KBM-7 (cell line): ENCODE data around the gene CTSS.
A peak's percentile ranks its signal among the peaks of the same experiment; 100 is the strongest.
"Not testable (repeated sequence)": the region's sequence is repeated elsewhere in the genome, so short reads cannot be mapped to it uniquely, and the experiment has no call there.

Experiments used
- DNase-seq: peaks from one replicate; pipeline ENCODE4 v3.0.0-alpha.2; 2015
- in situ Hi-C: fragments of 300-500 bp; cut with MboI; formaldehyde crosslinking; loops from 2 replicates; pipeline ENCODE4 v1.14.3; 2020; ENCODE audit warnings: low sequenced_read_pairs, low pct_unique_long_range_greater_than_20kb, mixed read lengths

The CTSS gene

DNA sequence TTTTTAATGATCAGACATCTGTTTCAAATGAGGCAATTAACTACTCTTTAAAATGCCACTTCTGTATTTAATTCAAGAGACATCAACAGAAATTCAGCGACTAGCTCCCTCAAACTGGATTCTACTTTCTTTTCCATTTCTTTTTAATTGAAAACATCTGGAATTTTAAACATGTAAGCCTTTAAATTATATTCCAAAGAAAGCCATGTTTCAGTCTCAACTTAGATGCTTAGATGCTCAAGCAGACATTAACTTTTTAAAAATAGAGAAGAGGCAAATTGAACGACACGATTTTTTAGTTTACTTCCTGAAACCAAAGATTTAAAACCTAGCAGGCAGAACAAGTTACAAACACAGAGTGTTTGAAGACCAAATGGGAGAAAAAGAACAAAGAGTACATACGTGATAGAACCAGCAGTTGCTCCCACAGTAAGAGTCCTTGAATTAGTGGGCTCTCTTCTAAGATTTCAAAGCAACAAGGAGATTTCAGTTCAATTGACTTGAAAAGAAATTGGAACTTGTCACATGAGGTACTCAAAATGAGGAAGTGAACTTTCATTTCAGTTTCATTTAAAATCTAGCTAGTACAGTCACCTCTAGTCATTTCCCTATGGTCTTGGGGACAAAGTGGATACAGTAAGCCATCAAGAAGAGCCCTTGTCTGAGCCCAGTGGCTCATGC lies at the start of gene CTSS:
Gene CTSS (minus strand): TSS at position 483 of the 681 bp plus-strand sequence. CDS start 1,015 bp downstream, outside the sequence.
- in situ Hi-C loops = no loop called here

DNA sequence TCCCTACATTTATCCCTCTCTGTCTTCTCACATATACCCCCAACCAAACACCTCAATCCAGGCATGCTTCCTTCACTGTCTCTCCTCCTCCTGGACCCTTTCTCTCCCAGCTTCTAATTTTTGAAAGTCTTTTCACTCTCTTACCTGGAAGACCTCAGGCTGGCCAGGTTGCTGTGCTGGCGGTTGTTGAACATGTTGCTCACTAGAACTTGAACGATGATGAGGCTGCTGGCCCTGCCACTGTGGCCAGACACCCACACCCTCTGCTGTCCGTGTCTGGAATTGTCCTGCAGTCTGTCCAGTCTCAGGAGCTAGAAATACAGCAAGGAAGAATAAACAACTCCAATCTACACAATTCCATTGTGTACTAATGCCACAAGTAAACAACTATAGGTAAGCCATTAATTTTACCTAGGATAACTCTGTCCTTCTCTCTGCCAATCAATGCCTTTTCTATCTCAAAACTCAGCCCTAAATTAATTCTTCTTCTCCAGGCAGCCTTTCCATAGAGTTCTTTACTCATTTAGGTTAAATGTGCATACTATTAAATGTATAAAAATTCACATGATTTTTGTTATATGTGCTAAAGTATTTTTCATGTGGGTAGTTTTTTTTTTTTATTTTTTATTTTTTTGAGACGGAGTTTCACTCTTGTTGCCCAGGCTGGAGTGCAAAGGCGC lies 47.6 kb upstream of the CTSS start:
- peak; percentile 69 for DNase-seq
- in situ Hi-C loops = no loop called here

More for the DNA sequence above, at the start of gene CTSS:
- DNase-seq = peak; percentile 92

DNA sequence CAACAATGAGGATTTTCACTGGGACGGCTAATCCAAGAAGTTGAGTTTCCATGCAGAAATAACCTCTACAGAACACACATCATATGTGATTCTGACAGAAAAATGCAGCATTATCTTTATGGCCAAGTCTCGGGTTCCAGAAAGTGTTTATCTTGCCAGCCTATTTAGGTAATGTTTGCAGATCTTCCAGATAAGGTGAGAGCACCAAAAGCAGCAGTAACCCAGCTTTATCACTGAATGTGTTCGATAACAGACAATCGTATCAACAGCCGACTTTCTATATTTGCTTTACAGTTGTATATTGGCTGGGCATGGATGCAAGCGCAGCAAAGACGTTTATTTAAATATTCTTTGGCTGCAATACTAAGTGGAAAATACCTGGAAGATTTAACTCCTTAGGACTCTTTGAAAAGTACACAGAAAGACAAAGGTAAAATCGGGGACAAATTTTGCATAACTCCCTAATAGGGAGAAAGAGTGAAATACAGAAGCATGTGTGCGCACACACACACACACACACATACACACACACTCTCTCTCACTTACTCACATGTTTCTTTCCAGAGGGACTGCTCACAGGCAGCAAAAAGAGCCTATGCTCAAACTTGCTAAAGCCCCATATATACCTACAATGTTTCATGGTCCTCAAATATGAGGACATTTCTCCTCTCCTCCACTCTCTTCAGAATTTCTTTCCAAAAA lies 45.5 kb upstream of the CTSS start:
- no peak for DNase-seq
- in situ Hi-C loops = no loop called here

DNA sequence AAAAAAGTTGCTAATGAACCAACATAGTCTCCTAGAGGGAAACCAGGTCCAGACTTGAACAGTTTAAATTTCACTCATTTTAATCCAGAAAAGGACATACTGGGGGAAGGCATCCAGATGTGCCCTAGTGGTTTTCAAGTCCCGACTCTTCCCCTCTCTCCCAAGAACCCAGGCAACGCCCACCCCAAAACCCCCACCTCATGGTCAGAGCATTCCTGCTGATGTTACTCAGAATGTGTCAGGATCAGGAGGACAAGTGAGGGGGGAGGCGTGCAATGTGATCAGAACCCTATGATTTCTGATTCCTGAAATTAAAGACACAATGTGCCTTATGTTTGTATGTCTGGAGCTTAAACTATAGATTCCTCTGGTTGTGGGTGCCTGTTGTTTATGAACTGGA lies 44.1 kb upstream of the CTSS start:
- no peak for DNase-seq
- in situ Hi-C loops = no loop called here

DNA sequence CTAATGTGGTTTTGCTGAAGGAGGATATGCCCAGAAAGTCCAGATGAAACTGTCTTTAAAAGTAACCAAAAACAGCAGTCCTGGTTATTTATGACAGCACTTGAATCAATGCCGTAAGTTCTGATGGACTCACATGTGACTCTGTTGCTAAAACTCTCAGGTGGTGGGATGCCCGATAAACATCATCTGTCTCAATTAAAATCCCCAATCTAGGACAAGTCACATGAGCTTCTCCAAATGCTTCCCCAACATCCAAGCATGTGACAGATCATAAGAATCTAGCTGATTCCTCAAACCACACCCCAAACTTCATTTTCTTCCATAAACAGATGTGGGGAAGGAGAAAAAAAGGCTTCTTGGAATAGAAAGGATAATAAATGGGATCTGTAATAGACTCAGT lies 43.3 kb upstream of the CTSS start:
- no peak for DNase-seq
- in situ Hi-C loops = no loop called here

DNA sequence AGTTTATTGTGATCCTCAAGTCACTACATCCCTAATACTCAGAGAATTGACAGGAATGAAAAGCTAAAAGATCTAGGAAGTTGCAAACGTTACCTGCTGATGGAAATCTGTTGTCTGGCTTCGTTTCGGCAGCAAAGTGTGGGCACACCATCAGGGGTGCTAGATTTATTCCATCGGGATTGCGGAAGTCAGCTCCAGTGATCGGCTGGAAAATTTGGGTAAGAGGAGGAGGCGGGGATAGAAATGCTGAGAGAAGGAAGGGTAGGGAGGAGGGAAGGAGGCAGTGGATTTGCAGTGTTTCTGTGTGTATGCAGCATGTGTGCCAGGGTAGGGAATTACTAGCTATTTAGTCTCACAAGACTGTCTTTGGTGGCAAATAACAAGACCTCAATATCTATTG lies 42.5 kb upstream of the CTSS start, which contains the start of gene CTSK:
Gene CTSK (minus strand): TSS at position 140 of the 400 bp plus-strand sequence. CDS start 1,455 bp downstream, outside the sequence.
- no peak for DNase-seq
- in situ Hi-C loops = no loop called here

DNA sequence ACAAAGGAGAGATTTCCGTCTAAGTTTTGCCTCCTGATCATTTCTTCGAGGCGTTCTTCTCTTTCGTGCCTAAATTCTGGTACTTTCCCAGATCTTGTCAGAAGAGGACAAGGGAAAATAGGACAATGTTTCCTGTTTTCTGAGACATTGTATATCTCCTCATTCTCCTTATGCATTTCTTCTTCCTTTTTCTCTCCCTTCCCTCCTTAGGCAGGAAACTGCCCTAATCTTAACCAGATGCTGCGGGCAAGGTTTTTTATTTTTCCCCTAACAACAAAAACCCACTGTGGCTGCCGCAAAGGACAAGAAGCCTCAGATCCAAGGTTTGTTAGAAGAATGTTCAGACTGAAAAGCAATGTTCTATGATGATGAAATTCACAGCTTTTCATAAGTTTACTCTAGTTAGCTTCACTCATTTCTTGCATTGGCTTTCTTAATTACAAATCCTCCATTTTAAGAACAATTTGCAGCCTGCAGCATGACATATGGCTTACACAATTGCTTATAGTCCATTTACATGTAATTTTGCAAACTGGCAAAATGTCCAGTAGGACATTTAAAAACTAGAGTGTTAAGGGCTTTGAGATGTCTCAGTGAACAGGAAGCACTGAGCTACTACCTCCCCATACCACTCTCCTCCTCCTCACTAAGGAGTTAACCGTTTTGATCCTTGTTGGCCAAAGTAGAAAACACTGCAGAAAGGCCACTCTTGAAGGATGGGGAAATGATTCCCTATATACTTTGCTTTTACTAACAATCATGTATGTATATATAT lies 41.9 kb upstream of the CTSS start:
- in situ Hi-C loops = no loop called here
- DNase-seq = peak; percentile 73

DNA sequence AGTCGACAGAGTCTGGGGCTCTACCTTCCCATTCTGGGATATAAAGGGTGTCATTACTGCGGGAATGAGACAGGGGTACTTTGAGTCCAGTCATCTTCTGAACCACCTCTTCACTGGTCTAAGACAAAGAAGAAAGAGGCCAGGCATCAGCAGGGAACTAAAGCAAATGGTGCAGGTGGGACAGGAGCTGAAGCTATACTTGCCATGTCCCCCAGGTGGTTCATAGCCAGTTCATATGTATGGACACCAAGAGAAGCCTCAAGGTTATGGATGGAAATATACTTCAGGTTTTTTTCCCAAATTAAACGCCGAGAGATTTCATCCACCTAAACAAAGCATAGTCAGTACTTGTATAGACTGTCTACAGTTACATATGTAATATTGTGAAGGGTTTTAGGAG lies 40.3 kb upstream of the CTSS start:
- in situ Hi-C loops = no loop called here

DNA sequence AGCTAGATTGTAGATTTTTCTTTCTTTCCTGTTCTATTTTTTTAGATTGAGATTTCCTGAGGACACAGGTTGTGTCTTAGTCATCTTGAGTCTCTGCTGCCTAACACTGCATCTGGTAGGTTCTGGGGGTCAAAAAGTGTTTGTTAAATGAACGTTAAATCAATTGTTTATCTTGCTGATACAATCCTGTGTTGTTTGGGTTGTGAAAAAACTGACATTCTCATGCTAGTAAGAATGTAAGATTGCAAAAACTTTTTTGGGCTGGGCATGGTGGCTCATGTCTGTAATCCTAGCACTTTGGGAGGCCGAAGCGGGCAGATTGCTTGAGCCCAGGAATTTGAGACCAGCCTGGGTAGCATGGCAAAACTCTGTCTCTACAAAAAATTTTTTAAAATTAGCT lies 39.1 kb upstream of the CTSS start:
- no peak for DNase-seq
- in situ Hi-C loops = no loop called here

More for the DNA sequence above, 40.3 kb upstream of the CTSS start:
- no peak for DNase-seq

DNA sequence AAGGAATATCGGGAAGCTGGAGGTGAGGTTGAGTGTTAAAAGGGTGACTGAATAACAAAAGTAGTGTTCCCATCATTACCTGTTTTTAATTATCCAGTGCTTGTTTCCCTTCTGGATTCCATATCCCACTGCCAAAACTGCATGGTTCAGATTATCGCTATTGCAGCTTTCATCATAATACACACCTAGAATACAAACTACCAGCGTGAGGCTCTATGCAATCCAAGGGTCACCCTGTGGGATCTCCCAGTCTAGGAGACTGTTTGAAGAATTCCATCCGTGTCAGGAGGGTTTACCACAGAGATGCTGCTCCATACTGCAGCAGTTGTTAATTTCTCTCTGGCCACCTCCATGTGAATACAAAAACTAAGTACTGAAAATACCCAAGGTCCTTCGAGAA lies 33.5 kb upstream of the CTSS start:
- in situ Hi-C loops = no loop called here
- DNase-seq = no peak

DNA sequence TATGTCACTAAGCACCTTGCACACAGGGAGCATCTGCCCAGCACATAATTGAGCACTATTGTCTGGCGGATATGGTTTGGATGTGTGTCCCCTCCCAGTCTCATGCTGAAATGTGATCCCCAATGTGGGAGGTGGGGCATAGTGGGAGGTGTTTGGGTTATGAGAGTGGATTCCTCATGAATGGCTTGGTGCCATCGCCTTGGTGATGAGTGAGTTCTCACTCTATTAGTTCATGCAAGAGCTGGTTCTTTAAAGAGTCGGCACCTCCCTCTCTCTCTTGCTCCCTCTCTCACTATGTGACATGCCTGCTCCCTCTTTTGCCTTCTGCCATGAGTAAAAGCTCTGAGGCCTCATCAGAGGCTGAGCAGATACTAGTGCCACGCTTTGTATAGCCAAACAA lies 32.9 kb upstream of the CTSS start:
- DNase-seq = no peak
- in situ Hi-C loops = no loop called here

DNA sequence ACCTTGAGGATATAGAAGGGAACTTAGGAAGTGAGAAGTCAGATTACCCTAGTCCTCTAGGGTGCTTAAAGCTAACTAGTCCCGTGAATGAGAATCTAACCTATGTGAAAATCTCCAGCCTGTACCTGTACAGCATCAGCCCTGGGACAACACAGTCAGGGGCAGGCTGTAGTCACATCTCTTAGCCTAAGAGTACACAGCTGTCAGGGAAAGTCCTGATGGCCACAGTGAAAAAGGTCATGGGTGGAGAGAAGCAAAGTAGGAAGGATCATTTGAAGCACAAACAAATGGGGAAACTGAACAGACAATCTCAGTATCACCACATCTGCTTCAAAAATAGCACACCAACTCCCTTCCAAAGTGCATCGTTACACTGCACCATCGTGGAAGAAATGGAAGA lies 30.8 kb upstream of the CTSS start:
- DNase-seq = no peak
- in situ Hi-C loops = no loop called here

DNA sequence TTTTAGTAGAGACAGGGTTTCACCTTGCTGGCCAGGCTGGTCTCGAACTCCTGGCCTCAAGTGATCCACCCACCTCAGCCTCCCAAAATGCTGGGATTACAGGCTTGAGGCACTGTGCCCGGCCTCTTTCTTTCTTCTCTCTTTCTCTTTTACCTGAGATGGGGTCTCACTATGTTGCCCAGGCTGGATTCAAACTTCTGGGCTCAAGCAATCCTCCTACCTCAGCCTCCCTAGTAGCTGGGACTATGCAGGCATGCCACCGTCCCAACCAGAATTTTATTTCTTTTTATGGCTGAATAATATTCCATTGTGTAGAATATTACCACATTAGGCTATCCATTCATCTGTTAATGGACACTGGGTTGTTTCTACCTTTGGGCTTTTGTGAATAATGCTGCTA lies 28.2 kb upstream of the CTSS start:
- in situ Hi-C loops, DNase-seq: not testable (repeated sequence)

DNA sequence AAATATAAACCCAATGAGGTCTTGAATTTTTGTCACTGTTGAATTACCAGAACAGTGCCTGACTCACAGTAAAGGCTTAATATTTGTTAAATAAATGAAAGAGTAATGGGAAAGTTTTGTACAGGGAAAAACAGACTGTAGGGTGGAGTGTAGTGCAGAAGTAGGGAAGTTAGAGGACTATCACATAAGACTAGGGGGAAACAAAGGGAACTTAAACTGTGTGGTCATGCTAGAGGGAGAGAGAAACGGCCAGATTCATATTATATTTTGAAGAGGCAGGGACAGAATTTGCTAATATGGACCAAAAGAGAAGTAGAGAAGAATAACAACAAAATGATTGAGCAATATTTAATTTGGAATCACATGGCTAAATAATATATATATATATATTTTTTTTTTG lies 27.6 kb upstream of the CTSS start:
- in situ Hi-C loops = no loop called here
- DNase-seq = no peak

DNA sequence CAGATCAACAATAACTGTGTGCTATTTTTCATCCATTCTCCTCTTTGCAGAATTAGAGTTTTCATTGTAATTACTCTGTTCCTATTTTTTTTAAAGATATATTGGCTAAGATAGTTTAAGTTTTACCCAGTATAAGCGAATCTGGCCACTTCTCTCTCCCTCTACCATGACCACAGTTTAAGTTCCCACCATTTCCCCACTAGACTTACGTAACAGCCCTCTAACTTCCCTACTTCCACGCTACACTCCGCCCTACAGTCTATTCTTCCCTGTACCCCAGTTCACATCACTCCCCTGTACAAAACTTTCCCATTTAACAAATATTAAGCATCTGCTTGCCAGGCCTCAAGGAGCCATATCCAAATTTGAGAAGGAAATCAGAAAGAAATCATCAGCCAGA lies 26.0 kb upstream of the CTSS start:
- in situ Hi-C loops = no loop called here
- no peak for DNase-seq

DNA sequence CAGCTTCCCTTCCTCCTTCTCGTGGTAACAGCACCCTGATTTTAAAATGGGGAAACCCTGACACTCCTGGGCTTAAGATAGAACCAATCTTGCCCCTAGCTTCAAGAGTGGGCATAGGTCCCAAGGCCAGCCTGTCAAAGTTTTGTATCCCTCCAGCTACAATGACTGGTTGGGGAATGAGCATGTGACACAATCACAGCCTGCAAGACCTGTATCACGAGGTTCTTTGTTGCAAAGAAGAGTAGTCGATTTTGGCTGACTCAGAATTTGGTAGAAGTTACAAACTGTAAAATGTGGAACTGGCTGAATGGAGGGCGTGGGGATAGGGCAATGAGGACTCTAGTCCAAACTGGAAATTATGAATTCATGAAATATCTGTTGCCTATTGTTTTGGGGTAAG lies 23.8 kb upstream of the CTSS start:
- in situ Hi-C loops = no loop called here
- DNase-seq = no peak

DNA sequence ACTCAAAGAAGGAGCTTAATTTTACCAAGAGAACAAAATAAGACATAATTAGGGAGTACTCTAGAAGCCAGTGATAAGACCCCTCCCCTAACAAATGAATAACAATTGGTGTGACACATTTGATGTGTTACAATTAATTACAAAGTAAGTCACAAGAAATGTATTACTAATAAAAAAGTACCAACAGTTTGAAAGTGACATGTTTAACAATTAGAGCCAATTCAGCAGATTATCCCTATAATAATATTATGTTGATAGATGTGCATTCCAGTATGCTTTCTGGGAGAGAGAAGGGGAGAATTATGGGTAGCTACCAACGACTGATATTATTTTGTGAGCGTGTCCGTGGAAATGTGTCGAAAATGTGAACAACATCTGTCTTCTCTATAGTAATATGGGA lies 23.4 kb upstream of the CTSS start:
- DNase-seq = no peak
- in situ Hi-C loops = no loop called here

DNA sequence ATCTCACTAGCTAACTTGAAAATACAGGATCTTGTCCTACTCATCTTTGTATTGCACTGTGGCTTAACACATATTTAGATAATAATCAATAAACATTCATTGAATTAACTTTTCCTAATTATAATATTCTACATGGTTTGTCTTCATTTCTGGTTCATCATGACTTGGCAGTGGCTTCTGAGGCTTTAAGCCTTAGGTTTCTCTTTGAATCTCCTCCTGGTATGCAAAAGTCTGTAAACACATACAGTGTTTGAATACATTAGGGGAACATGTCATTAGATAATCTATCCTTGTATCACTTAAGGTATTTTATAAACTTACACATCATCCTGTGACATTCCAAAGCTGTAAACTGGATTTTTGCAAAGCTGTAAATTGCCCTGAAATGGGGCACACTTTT lies 21.9 kb upstream of the CTSS start:
- in situ Hi-C loops = no loop called here
- DNase-seq = no peak

DNA sequence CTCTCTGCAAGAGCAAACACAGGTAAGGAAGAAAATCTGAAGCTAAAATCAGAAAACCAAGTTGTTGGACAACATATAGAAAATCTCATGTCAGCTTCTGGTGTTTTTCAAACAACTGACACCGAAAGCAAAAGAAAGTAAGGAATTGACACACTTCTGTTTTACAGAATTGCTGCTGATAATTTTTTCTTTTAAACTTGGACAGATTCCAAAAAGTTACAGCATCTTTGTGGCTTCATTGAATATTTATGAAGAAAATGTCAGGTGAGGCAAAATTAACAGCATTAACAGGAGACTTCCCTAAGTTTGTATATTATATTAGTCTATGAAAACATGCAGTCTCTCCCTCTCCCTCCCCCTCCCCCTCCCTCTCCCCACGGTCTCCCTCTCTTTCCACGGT lies 14.9 kb upstream of the CTSS start:
- DNase-seq = no peak
- in situ Hi-C loops = no loop called here

DNA sequence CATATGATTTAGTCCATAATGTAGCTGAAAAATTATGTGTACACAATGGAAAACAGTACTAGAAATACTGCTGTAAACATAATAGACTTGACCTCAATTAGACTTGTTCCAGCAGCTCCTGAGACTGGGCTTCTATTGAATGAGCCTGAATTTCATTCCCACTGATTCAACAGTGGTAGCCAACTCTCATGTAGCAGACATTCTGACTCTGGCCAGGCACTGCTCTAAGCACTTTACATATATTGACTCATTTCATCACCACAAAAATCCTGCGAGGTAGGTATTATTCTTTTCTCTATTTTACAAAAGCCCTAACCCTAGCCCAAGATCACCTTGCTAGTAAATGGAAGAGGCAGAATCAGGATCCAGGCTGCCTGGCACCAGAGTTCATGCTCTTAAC lies 12.8 kb upstream of the CTSS start:
- in situ Hi-C loops = no loop called here
- no peak for DNase-seq
